IPS-18c (cell line): ENCODE measurements around the gene FBXL17.

Experiments used
- H3K4me3 ChIP-seq: 2 replicates; pipeline ENCODE4 v1.7.0; 2013; ENCODE audit warnings: low read depth, mild to moderate bottlenecking, low read length, moderate library complexity; ENCODE audit not compliant: insufficient read depth
- H3K9me3 ChIP-seq: one replicate; pipeline ENCODE4 v1.6.1; 2013; ENCODE audit warnings: mild to moderate bottlenecking, low read length, moderate library complexity; ENCODE audit not compliant: control insufficient read depth, insufficient read depth

Gene FBXL17

DNA sequence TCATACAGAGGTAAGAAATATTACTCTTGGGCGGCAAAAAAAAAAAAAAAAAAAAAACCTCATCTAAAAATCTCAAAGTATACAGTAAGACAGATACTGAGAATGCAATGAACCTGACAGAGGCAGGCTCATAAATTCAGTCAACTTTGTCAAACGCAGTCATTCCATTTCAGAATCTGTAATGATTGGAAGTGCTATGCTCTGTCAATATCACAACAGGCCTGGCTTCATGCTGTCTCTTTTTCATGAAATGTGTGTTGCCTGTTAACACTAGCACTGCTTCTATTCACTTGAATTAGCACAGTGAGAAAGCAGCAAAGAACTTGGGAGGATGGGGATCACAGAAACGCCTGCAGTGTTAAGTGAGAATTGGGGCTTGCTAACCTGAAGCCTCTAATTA is 510.9 kb downstream of the FBXL17 start:
- Histone ChIP-seq H3K4me3 (no peak overlapping the region), H3K9me3 (no peaks in the 10 kb centered on the region)

- H3K9me3 ChIP-seq = no peaks in the 10 kb centered on the region
Measured at GRCh38 chr5:107869438-107870115, 512.3 kb downstream of the FBXL17 start.

DNA sequence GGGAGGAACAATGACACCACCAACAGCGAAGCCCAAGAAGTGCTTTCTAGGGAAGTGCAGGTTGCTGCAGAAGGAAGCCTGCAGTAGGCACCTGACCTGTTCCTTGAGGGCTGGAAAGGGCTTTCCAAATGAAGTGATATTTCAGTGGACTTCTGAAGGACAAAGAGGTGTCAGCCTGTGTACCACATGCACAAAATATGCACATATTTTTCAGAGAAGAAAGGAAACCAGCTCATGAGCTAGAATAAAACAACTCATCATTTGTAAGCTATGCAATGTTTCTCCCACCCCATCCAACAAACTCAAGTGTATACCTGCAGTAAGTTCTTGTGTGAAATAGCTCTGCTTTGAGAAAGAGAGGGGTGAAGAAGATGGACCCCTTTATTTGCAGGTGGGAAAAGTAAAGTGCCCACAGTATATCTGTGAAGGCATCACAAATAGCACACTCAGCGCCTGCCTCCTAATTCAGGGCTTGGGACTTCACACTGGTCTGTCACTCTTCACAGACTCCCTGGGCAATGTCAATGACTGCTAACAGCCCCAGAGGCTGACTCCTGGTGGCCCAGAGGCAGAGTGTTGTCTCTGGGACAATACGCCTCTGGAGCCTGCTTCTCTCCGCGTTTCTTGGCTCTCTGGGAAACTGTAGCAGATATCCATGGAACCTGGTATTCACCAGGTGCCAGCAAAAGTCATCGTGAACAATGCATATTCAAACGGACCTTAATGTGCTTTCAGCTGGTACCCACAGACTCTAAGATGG is 513.1 kb downstream of the FBXL17 start:
- Histone ChIP-seq H3K4me3 (no peak overlapping the region), H3K9me3 (no peaks in the 10 kb centered on the region)

More at GRCh38 chr5:107869438-107870115, 512.3 kb downstream of the FBXL17 start:
- H3K4me3 ChIP-seq = no peak overlapping the region

DNA sequence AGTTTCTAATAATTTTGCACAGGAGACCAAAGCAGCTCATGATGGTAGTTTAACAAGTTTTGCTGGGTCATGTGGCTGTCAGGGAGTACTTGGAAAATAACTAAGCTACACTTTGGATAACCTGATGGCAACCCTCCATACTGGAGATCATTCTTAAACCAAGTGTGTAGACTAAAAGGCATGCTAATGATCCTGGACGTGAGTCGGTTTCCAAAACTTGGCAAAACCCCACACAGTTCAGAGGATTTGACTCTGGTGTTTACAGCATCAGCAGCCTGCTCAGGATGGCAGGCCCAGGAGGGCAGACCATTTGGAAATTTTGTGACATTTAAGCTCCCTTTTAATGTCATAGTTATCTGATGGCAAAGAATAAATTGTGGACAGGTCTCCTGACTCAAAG is 514.6 kb downstream of the FBXL17 start:
- H3K4me3 ChIP-seq = no peak overlapping the region
- H3K9me3 ChIP-seq = no peaks in the 10 kb centered on the region

- H3K4me3 ChIP-seq = no peak overlapping the region
- no peaks in the 10 kb centered on the region for H3K9me3 ChIP-seq
Measured at GRCh38 chr5:107864793-107865192, 517.1 kb downstream of the FBXL17 start.

GRCh38 chr5:107863125-107863524 is 518.8 kb downstream of the FBXL17 start:
- Histone ChIP-seq H3K9me3 (no peaks in the 10 kb centered on the region), H3K4me3 (no peak overlapping the region)

GRCh38 chr5:107861565-107861964 is 520.3 kb downstream of the FBXL17 start:
- Histone ChIP-seq H3K9me3 (no peaks in the 10 kb centered on the region), H3K4me3 (no peak overlapping the region)

DNA sequence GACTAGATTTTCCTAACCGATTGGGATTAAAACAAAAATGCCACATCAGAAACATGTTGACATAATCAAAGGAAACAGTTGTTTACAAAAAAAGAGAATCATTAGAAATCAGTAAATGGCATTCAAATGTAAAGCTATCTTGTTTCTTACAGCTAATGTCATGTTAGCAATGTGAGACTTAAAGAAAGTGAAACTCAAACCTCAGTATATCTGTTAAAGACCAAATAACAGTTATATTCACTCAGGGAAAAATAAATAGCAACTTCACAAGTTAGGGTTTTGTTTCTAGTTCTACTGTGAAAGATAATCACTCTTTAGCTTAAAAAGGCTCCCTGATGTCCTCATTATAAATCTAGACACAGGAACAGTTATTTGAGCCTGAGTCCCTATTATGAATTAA is 521.9 kb downstream of the FBXL17 start:
- no peaks in the 10 kb centered on the region for H3K9me3 ChIP-seq
- H3K4me3 ChIP-seq = no peak overlapping the region

DNA sequence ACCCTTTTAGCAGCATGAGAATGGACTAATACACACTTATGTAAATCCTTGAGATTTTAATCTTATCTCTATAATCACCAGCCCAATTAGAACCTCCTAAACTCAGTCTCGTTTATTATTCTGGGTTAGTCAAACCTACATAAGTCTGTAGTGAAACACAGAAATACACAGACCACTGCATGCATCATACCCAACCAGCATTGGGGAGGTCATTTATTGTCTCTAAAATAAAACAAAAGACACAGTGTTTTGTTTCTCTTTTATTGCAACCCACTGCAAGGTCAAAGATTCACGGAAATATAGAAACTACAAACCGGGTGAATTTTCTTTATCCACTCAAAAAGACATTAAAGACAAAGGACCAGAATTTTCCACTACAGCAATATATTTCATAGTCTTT is 523.1 kb downstream of the FBXL17 start:
- Histone ChIP-seq H3K9me3 (no peaks in the 10 kb centered on the region), H3K4me3 (no peak overlapping the region)

- Histone ChIP-seq H3K4me3 (no peak overlapping the region), H3K9me3 (no peaks in the 10 kb centered on the region)
Measured at GRCh38 chr5:107858324-107858723, 523.6 kb downstream of the FBXL17 start.

GRCh38 chr5:107857785-107858184 is 524.1 kb downstream of the FBXL17 start:
- H3K4me3 ChIP-seq = no peak overlapping the region
- no peaks in the 10 kb centered on the region for H3K9me3 ChIP-seq

- H3K4me3 ChIP-seq = no peak overlapping the region
- no peaks in the 10 kb centered on the region for H3K9me3 ChIP-seq
Measured at GRCh38 chr5:107855171-107855570, 526.7 kb downstream of the FBXL17 start.

DNA sequence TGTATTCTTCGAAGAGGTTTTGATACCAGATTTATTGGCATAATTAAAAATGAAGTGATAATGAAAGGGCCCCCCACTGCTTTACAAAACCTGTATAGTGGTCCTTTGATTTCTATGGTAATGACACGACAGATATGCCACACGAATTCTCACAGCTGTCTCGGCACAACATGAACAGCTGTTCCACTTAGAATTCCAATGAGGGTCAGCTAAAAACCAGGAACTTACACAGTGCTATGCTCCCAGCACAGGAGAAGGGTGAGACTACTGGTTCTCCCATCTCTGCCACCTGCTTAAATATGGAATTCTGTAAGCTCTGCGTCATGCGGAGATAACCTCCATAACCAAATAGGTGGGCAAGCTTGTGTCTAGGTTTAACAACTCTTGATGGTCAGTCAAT is 528.2 kb downstream of the FBXL17 start:
- H3K4me3 ChIP-seq = no peak overlapping the region
- H3K9me3 ChIP-seq = no peaks in the 10 kb centered on the region

- Histone ChIP-seq H3K9me3 (no peaks in the 10 kb centered on the region), H3K4me3 (no peak overlapping the region)
Measured at GRCh38 chr5:107853031-107853430, 528.9 kb downstream of the FBXL17 start.

DNA sequence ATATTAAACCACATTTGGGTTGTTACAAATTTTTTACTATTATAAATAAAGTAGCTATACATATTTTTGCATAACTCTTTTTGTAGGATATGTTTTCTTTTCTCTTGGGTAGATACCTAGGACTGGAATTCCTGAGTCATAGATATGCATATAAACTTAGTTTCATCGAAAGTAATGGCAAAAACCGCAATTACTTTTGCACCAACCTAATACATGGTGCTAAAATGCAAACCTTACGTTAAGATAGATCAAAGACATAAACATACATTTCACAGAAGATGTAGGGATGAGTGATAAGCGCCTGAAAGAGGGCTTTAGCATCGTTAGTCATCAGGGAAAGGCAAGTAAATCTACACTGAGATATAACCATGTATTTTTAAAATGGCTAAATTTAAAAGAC is 532.8 kb downstream of the FBXL17 start:
- Histone ChIP-seq H3K9me3 (no peaks in the 10 kb centered on the region), H3K4me3 (no peak overlapping the region)

GRCh38 chr5:107840592-107840991 is 541.3 kb downstream of the FBXL17 start:
- Histone ChIP-seq H3K9me3 (no peaks in the 10 kb centered on the region), H3K4me3 (no peak overlapping the region)

DNA sequence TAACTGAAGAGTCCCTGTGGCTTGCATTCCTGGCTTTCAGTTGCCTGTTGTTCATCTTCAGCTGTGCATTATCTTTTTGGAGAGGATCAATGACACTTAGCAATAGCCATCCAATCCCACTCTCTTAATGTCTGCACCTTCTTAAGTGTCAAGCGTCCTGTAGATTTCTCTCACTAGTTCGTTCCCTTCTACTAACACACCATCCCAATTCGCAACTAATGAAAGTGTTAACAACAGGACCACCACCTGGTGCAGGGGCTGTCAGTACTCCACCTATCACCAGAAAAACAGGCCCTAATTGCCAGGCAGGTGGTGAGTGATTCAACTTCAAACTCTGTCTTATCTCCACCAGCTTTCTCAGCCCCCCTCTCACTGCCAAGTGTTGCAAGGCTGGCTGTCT is 541.7 kb downstream of the FBXL17 start:
- Histone ChIP-seq H3K9me3 (no peaks in the 10 kb centered on the region), H3K4me3 (no peak overlapping the region)

- Histone ChIP-seq H3K4me3 (no peak overlapping the region), H3K9me3 (no peaks in the 10 kb centered on the region)
Measured at GRCh38 chr5:107835096-107835495, 546.8 kb downstream of the FBXL17 start.
